Loucy (cell line): ENCODE measurements around the gene YAF2.

Experiments
- H2AFZ ChIP-seq: fragments of 200-600 bp; sonication (generic); 2 replicates; pipeline ENCODE4 v1.6.0; 2016; ENCODE audit warnings: antibody characterized with exemption, mild to moderate bottlenecking, low read length, moderate library complexity
- H3F3A ChIP-seq: fragments of 200-600 bp; 2 replicates; pipeline ENCODE4 v1.6.0; 2016; ENCODE audit warnings: antibody characterized with exemption, low read depth, mild to moderate bottlenecking
- H3K27me3 ChIP-seq: fragments of 200-600 bp; sonication (generic); 2 replicates; pipeline ENCODE4 v1.6.1; 2014; ENCODE audit warnings: low read length, mild to moderate bottlenecking; ENCODE audit not compliant: insufficient read depth, poor library complexity, severe bottlenecking
- H3K36me3 ChIP-seq: fragments of 200-600 bp; sonication (generic); 2 replicates; pipeline ENCODE4 v1.6.1; 2016; ENCODE audit warnings: low read length; ENCODE audit not compliant: insufficient read depth
- H3K4me1 ChIP-seq: fragments of 200-600 bp; sonication (generic); 2 replicates; pipeline ENCODE4 v1.5.1; 2014; ENCODE audit warnings: low read length, mild to moderate bottlenecking; ENCODE audit not compliant: insufficient read depth, poor library complexity, severe bottlenecking
- H3K4me2 ChIP-seq: fragments of 200-600 bp; sonication (generic); 2 replicates; pipeline ENCODE4 v1.6.0; 2014; ENCODE audit warnings: antibody characterized with exemption, low read length, low read depth, mild to moderate bottlenecking; ENCODE audit not compliant: poor library complexity, severe bottlenecking
- H3K4me3 ChIP-seq: fragments of 200-600 bp; sonication (generic); 2 replicates; pipeline ENCODE4 v1.5.1; 2014; ENCODE audit warnings: low read length, mild to moderate bottlenecking, mixed read lengths; ENCODE audit not compliant: poor library complexity, severe bottlenecking
- H3K79me2 ChIP-seq: fragments of 200-600 bp; sonication (generic); 2 replicates; pipeline ENCODE4 v1.6.1; 2014; ENCODE audit warnings: low read length; ENCODE audit not compliant: insufficient read depth
- H3K9ac ChIP-seq: fragments of 200-600 bp; sonication (generic); 2 replicates; pipeline ENCODE4 v1.6.0; 2014; ENCODE audit warnings: mild to moderate bottlenecking, low read depth, low read length, moderate library complexity; ENCODE audit not compliant: poor library complexity, severe bottlenecking
- H3K9me2 ChIP-seq: fragments of 200-600 bp; sonication (generic); replicated peaks from 2 replicates; pipeline ENCODE4 v1.6.1; 2016; ENCODE audit warnings: low read depth, low read length, mixed read lengths
- H3K9me3 ChIP-seq: fragments of 200-600 bp; sonication (generic); 2 replicates; pipeline ENCODE4 v1.6.1; 2014; ENCODE audit warnings: mild to moderate bottlenecking, antibody characterized with exemption, low read length, low read depth; ENCODE audit not compliant: insufficient read depth
- H4K20me1 ChIP-seq: fragments of 200-600 bp; sonication (generic); 2 replicates; pipeline ENCODE4 v1.6.0; 2014; ENCODE audit warnings: antibody characterized with exemption, low read length, mild to moderate bottlenecking; ENCODE audit not compliant: insufficient read depth, poor library complexity, severe bottlenecking
- CTCF ChIP-seq: fragments of 200-600 bp; sonication (generic); conservative IDR thresholded peaks from 2 replicates; pipeline ENCODE4 v1.5.1; 2014; ENCODE audit warnings: mild to moderate bottlenecking, antibody characterized with exemption, low read length
- EZH2phosphoT487 ChIP-seq: fragments of 200-600 bp; IDR thresholded peaks from 2 replicates; pipeline ENCODE4 v1.6.1; 2018; ENCODE audit warnings: antibody characterized with exemption, mild to moderate bottlenecking, moderate library complexity, borderline replicate concordance

YAF2 gene

GRCh38 chr12:42278128-42278510 lies 40.1 kb upstream of the YAF2 start:
- no peaks in the 10 kb centered on the region for H3F3A ChIP-seq
- H3K4me2 ChIP-seq = no peak overlapping the region
- H3K9me2 ChIP-seq = no peaks in the 10 kb centered on the region
- no peak overlapping the region for H3K9ac ChIP-seq
- H3K4me3 ChIP-seq = no peak overlapping the region
- H3K9me3 ChIP-seq = no peaks in the 10 kb centered on the region
- no peak overlapping the region for H2AFZ ChIP-seq
- H3K4me1 ChIP-seq = no peaks in the 10 kb centered on the region
- TF ChIP-seq EZH2phosphoT487 (no peak), CTCF (no peak)
- no peaks in the 10 kb centered on the region for H3K36me3 ChIP-seq
- H3K27me3 ChIP-seq = no peaks in the 10 kb centered on the region
- no peaks in the 10 kb centered on the region for H3K79me2 ChIP-seq
- no peaks in the 10 kb centered on the region for H4K20me1 ChIP-seq

GRCh38 chr12:42277396-42278127 lies 39.5 kb upstream of the YAF2 start:
- no peaks in the 10 kb centered on the region for H4K20me1 ChIP-seq
- no peak overlapping the region for H3K4me2 ChIP-seq
- no peaks in the 10 kb centered on the region for H3K4me1 ChIP-seq
- no peaks in the 10 kb centered on the region for H3F3A ChIP-seq
- H3K27me3 ChIP-seq = no peaks in the 10 kb centered on the region
- no peaks in the 10 kb centered on the region for H3K36me3 ChIP-seq
- no peaks in the 10 kb centered on the region for H3K79me2 ChIP-seq
- H3K9ac ChIP-seq = no peak overlapping the region
- H3K9me2 ChIP-seq = no peaks in the 10 kb centered on the region
- H3K9me3 ChIP-seq = no peaks in the 10 kb centered on the region
- no peak overlapping the region for H3K4me3 ChIP-seq
- H2AFZ ChIP-seq = no peak overlapping the region
- TF ChIP-seq EZH2phosphoT487 (no peak), CTCF (no peak)

GRCh38 chr12:42275499-42275898 lies 37.5 kb upstream of the YAF2 start:
- H3K4me1 ChIP-seq = peaks cover 7% of the 10 kb centered on the region
- no peaks in the 10 kb centered on the region for H3K36me3 ChIP-seq
- H3K4me3 ChIP-seq = no peak overlapping the region
- no peak overlapping the region for H3K4me2 ChIP-seq
- no peaks in the 10 kb centered on the region for H4K20me1 ChIP-seq
- no peak overlapping the region for H2AFZ ChIP-seq
- H3K9ac ChIP-seq = no peak overlapping the region
- no peaks in the 10 kb centered on the region for H3K9me2 ChIP-seq
- no peaks in the 10 kb centered on the region for H3K27me3 ChIP-seq
- H3K9me3 ChIP-seq = no peaks in the 10 kb centered on the region
- no peaks in the 10 kb centered on the region for H3K79me2 ChIP-seq
- 0 out of 2 replicates have a peak, but pooled peaks cover 4% of the 10 kb centered on the region for H3F3A ChIP-seq
- no peak for TF ChIP-seq CTCF
- TF ChIP-seq EZH2phosphoT487 = no peak
